GM21528 (cell line): ENCODE results near the gene CHST1.

ENCODE experiments used
- ATAC-seq: cut with Tn5 transposase; IDR thresholded peaks from one replicate; pipeline ENCODE4 v1.9.1; 2021; ENCODE audit warnings: mild to moderate bottlenecking, moderate library complexity; ENCODE audit not compliant: unreplicated experiment, low FRiP score

Gene CHST1

DNA sequence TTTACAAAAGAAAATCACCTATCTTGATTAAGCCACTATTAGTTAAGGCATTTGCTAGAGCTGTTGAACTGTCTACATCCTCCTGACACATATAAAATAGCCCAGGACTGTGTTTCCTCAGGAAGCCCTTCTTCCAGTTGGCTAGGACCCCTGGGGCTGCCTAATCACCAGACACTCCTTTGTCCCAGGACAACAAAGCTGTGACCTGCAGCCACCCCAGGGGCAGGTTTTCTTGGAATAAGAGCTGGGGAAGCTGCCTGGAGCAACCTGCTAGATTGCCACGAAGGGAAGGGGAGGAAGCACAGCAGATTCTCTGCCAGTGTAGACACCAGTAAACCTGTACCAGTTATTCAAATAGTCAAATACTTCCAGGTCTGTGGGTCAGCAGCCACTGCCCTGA is 17.6 kb downstream of the CHST1 start:
- no peak for ATAC-seq

DNA sequence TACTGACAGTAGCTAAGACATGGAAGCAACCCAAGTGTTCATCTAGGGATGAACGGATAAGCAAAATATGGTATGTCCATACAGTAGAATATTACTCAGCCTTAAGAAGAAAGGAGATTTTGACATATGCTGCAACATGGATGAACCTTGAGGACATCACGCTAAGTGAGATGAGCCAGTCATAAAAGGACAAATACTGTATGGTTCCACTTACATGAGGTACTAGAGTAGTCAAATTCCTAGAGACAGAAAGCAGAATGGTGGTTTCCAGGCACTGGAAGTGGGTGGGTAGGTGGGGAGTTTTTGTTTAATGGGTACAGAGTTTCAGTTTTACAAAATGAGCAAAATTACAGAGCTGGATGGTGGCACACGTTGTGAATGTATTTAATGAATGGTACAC is 18.1 kb downstream of the CHST1 start:
- no peak for ATAC-seq

DNA sequence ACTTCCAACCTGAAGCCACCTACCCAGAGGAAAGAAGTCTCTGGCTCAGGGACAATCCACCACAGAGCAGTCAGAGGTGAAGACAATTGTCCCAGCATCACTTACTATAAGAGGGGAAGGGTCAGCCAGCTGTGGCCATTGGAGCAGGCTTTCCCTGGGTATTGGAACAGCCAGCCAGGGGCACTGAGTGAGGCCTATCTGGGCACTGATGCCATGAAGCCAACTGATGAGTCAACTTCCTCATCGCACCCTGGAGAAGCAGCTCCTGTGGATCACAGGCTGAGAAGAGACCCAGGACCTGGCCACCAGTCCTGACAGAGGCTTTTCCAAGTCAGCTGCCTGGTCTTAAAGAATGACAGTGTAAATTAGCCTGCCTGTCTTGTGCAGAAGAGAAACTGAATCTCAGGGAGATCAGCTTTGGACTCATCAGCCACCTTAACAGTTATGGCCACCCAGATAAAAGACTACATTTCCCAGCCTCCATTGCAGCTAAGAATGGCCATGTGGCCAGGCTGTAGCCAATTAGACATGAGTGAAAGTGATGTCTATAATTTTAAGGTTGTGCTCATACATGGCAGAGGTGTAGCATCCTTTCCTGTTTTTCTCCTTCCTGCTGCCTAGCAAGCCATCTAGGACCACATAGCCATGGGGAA is 19.0 kb downstream of the CHST1 start:
- ATAC-seq, result no peak

DNA sequence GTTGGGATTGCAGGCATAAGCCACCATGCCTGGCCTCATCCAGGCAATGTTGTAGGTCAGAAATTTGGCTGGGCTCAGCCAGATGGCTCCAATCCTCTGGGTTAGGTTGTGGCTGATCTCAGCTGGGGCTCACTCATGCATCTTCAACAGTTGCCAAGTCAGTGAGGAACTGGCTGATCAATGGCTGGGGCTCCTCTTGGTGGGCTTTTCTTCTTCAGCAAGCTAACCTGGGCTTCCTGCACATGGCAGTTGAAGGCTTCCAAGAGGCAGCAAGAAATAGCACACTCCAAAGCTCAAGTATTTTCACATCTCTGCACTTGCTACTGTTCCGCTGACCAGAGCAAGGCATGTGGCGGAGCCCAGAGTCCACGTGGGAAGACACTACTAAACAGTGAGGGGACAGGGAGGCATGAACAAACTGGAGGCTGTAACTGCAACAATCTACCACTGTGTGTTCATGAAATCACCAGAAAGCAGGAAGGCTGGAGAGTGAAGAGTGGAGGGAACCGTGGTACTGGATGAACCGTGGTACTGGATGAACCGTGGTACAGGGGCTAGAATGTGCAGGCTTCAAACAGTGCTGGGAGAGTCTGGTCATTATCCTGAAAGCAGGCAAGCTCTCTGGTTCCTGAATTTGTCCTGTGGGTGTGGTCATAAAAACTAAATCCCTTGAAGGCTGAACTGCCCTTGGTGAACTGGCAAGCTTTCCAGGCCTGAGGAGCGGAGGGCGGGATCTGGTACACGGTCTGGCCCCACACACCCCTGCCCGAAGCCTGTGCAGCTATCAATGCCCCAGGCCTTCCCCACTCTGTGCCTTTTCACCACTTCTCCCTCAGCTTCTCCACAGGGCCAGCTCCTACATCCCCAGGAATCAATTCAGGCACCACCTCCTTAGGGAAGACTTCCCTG is 20.2 kb downstream of the CHST1 start:
- ATAC-seq, result no peak

DNA sequence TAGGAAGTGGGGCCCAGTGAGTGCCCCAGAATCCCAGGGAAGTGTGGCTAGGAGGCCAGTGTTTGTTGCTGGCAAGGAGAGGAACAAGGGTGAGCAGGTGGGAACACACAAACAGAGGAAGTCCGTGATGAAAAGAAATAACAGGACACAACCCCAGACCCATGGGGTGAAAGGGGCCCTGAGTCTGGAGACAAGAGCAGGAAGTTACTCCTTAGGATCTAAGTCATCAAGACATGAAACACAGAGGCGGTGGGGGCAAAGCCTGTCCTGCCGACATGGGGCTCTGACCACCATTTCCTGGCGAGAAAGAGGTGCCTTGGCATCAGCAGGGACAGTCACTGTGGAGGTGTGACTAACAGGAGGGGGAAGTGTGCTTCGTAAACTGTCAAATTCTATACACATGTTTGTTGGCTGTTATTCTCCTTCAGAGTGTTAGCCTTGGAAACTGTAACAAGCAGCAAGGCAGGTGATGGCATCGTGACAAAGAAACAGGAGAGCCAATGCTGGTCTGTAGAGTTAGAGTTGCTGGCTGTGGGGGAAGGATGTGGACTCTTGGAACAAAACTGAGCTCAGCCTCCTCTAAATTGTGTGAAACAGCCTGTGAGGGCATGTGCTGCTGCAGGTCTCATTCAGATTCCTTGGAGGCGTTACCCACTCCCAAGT is 21.7 kb downstream of the CHST1 start:
- ATAC-seq, result no peak

DNA sequence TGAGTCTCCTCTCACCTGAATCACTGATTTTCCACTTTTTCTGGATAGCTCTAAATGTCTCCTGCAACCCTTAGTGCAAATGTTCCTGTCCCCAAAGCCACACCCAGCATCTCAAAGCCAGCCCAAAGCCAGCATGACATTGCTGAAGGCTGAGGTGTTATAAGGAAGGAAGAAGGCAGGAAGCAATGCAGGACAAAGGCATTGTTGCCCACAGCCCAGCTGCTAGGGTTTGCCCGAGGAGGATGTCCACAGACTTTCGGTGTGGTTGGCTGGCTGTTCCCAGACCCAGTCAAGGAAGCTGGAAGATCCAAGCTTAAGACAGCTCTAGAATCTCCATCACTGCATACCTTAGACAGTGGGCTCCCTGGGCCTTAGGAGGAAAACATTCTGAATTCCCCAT is 23.5 kb downstream of the CHST1 start:
- no peak for ATAC-seq

DNA sequence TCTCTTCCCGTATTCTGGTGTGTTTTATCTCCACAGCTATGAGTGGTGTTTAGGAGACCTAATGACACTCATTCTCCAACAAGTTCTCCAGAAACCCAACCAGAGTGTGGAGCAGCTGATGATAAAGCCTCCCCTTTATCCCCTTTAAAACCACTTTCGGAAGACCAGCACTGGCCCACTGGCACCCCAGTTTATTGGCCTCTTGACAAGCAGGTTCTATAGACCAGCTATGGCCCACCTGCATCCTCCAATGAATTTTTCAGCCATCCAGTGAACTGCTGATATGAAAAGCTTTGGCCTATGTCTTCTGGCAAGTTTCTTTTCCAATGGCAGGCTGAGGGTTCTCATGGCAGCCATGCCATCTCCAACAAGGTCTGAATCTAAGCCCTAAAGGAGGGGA is 27.4 kb downstream of the CHST1 start:
- no peak for ATAC-seq

DNA sequence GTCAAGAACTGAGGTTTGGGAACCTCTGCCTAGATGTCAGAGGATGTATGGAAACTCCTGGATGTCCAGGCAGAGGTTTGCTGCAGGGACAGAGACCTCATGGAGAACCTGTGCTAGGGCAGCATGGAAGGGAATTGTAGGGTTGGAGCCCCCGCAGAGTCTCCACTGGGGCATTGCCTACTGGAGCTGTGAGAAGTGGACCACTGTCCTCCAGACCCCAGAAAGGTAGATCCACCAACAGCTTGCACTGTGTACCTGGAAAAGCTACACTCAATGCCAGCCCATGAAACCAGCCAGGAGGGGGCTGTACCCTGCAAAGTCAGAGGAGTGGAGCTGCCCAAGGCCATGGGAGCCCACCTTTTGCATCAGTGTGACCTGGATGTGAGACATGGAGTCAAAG is 29.5 kb downstream of the CHST1 start:
- ATAC-seq, result no peak

DNA sequence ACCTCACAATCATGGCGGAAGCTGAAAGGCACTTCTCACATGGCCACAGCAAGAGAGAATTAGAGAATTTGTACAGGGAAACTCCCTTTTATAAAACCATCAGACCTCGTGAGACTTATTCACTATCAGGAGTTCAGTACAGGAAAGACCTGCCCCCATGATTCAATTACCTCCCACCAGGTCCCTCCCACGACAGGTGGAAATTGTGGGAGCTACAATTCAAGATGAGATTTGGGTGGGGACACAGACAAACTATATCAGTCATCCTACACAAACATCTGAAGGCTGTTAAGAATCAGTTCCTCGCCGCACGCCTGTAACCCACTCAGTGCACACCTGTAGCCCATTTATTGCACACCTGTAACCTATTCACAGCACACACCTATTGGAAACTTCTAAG is 39.8 kb downstream of the CHST1 start:
- ATAC-seq, result no peak

DNA sequence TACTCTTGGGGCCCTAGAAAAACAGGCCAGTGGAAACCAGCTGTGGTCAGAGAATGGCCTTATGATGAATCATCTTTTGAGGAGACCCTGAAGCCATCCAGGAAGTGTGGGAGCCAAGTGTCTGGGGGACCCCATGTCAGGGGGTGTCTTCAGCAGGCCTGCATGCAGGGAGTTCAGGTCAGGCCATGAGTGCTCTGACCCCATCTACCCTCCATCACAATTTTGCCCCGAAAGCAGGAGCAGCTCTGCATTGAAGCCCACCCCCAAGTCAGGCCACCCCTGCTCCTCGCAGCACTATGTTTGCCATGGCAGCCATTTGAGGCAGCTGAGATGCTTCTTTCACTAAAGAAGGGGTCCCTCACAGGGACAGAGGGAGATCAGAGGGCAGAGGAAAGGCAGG is 41.3 kb downstream of the CHST1 start:
- ATAC-seq, result no peak

DNA sequence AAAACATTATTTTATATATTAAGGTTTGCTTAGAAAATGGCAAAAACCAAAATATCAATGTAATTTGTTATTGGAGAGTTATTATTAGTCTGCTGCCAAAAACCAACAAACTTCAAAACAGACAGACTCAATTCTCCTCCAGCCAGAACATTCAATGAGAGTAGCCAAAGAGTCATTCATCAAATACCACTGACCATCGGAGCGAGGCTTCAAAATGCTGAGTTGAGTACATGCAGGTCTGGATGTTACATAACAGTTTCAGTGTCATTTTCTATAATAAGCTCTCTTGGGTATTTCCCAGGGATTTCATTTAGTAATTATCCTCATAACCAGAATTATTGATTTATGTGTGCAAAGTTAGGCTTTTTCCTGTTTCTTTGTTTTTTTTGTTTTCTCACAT is 42.6 kb downstream of the CHST1 start:
- no peak for ATAC-seq

DNA sequence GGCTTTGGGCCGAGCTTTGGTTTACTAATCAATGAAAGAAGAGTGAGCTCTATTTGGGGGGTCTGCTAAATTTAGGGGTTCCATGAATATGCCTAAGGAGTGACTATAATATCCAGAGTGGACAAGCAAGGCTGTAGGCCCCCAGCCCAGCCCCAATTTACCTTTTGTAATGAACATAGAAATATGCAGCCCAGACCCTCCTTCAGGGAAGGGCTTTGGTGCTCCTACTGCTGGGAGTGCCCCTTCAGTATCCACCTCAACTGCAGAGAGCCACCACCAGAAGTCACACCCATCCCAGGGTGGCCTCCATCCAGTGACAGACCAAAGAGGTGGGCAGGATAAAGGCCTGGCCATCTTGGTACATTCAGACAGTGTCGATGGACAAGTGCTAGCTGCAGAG is 43.1 kb downstream of the CHST1 start:
- no peak for ATAC-seq

DNA sequence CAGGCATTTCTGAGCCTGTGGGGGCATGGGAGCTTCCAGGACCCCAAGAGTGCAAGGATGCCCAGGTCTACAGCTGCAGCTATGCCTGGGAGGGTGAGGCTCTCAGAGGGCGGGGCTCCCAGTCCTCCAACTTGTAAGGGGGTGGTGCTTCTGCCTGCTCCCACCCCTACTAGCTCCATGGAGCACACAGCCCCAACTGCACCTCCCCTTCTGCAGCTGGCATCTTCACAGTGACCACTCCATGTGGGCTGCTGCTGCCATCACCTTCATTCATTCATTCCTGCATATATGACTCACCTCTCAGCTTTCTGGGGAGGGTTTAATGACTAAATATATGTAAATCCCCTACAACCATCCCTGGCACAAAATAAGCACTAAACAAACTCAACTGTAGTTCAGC is 43.8 kb downstream of the CHST1 start:
- ATAC-seq, result no peak

DNA sequence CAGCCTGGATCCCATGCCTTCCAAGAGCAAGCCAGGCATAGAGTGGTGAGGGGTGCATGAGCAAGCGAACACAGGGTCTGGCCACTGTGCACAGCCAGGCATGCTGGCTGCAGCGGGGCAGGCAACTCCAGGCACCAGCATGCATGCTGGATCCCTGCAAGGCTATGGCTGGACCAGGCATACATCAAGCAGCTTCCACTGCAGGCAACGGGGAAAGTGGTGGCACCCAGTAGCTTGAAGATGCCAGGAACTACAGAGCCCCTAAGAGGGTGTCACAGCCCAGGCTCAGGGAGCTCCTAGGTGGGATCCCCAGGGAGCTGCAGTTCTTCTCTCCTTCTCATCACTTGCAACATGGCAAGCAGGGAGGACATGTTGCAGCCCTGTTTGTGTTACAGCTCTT is 45.2 kb downstream of the CHST1 start:
- no peak for ATAC-seq

DNA sequence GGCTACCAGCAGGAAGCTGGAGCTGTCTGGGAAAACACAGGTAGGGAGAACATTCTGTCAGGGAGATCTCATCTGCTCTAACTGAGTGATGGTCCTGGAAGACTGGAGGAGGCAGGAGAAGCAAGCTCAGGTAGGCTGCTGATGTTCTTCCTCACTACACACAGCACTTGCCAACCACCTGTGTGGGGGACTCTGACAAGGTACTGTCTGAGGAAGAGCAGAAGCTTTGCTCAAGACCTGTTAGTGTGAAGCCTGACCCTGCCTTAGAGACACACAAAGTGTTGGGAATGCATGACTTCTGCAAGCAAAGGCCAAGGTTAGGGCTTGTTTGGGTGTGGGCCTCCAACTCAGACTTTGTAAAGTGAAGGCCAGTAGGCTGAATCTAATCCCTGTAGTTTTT is 46.5 kb downstream of the CHST1 start:
- no peak for ATAC-seq

DNA sequence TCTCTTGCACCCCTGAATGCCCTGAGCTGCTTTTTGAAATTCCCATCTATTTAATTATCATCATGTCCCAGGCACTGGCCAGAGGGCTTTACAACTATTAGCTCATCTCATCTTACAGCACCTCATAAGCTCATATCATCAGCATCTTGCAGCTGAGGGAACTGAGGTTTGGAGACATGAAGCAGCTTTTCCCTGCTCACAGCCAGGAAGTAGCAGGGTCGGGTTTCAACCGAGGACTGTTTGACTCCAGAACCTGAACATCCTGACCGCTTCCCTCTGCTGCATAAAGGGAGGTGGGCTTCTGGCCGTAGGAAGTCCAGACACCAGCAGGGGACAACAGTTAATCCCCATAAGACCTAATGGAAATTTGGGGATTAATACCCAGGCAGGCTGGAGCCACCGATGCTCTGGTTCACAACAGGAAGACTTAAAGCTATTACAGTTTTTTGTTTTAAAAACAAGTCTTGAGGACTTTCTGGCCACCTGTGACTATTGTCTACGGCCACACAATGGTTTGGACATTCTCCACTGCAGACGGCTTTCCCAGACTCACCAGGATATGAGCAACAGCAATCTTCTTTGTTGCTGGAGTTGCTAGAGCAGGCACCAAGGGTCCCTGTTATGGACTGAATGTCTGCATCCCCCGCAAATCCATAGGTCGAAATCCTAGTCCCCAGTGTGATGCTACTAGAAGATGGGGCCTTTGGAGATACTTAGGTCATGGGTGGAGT is 47.4 kb downstream of the CHST1 start:
- ATAC-seq, result no peak

DNA sequence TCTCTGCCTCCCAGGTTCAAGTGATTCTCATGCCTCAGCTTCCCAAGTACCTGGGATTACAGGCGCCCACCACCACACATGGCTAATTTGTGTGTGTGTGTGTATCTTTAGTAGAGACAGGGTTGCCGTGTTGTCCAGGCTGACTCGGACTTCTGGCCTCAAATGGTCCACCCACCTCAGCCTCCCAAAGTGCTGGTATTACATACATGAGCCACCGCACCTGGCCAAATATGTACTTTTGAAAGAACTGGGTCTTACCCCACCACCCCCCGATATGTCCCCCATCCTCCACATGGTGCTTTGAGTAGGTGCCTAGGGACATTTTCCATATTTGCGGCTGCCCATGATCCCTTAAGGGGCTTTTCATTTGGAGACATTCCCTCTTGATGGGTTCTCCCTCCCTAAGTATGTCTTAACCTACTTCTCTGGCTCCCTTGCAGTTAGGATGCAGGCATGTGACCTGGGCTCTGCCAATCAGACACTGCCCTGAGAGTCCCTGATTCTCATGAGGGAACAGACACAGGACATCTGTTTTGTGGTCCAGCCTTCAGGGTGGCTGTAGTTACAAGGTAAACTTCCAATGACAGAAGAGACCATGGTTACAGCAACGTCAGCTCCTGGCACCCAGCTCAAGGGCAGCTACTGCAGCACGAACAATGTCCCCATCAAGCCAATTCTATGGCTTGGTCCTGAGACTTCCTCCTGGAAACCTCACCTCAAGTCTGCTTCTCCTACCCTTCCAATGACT is 48.4 kb downstream of the CHST1 start:
- no peak for ATAC-seq

DNA sequence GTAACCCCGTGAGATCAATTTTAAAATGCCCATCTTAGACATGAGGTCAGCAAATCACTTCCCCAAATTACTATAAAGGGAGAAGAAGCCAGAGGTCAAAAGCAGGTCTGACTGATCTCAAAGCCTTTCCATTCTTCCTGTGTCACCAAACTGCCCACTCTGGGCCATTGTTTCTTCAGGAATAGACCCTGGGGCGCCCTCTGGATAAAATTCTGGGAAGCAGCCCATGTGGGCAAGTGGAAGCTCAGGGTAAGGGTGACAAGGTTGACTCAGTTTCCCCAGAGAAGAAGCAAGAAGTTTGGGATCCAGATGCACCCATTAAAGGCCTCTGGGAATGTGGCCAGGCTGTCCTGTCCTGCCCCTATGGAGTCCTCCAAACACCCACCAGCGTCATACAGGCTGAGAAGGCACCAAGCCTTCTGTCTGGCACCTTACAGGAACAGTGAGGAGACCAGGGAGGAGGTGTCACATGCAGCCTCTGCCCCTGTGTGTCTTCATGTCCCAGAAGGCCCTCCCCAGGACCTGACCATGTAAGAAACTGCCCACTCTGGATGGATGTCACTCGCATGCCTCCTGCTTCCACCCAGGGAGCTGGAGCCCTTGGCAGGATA is 50.1 kb downstream of the CHST1 start:
- no peak for ATAC-seq

DNA sequence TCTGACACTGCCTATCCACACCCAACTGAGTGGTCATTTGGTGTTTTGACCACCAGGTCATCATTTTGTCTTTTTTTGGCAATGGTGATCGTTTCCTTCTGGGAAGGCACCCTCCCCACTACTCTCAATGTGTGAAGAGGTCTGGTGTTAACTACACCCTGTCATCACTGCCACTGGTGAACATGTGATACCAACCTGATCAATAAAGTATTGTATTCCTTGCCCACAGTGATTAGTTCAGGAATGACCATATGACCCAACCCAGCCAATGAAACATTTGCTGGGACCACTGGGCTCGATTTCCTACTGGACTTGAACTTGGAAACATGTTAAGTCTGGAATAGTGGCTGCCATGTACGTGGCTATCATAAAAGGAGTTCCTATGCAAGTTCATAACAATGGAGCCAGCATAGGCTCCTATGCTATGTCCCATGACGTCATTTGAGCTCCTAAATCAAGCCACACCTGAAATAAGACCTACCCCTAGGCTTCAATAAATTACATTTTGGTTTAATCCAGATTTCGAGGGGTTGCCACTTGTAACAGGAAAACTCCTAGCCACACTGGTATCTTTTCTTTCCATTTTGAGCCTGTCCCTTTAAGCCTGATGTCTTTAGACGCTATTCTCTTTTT is 51.1 kb downstream of the CHST1 start:
- no peak for ATAC-seq
